Stimulated activated CD4-positive, alpha-beta T cell treated with anti-CD3 and anti-CD28 coated beads, Interleukin-15, amount 100 ng/mL, for 24 hours (primary cell): Measurements from ENCODE around the gene KRT31.
"Not testable (repeated sequence)": the region's sequence is repeated elsewhere in the genome, so short reads cannot be mapped to it uniquely, and the experiment has no call there.

ENCODE experiments used
- DNase-seq: peaks from one replicate; pipeline ENCODE4 v3.0.0-alpha.2; 2020

Gene KRT31

DNA sequence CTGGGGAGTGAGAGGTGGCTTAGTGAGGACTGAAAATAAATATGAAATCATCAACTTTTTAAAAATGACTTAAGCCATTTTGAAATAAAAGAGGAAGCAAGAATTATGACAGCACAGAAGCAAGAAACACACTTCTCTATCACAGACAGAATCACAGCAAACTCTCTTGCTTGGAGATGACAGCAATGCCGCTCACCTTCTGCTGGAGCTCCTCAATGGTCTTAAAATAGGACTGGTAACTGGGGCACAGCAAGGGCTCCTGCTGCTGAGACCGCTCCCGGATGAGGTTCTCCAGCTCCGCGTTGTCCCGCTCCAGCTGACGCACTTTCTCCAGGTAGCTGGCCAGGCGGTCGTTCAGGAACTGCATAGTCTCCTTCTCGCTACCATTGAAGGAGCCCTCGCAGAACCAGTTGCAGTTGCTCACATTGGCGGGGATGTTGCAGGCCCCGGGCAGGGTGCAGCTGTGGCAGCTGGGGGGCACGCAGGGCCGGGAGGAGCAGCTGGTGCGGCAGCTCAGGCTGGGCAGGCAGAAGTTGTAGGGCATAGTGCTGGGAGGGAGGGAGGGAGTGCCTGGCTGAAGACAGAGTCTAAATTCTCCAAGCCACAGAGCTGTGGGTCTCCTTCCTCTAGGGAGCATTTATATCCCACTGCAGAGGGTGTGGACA, at the start of gene KRT31:
Gene KRT31 (minus strand): TSS at position 613 of the 665 bp plus-strand sequence. CDS start 69 bp downstream, at position 544.
- DNase-seq, result no peak

DNA sequence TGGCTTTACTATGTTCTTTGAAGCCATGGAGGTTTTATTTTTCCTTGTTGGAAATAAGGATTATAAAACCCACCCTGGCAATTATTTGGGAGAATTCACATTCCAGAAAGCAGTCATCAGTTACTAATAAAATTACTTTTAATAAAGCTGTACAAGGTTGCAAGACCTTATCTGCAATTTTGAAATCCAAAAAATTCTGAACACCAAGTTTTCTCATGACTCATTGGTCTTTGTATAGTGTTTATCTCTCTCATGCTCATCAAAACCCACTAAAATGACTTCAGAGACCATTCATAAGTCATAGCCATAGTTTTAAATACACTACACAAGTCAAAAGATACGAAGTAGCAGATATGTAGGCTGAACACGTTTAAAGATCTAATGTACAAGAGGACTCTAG, 49.4 kb upstream of the KRT31 start:
- DNase-seq, result no peak

DNA sequence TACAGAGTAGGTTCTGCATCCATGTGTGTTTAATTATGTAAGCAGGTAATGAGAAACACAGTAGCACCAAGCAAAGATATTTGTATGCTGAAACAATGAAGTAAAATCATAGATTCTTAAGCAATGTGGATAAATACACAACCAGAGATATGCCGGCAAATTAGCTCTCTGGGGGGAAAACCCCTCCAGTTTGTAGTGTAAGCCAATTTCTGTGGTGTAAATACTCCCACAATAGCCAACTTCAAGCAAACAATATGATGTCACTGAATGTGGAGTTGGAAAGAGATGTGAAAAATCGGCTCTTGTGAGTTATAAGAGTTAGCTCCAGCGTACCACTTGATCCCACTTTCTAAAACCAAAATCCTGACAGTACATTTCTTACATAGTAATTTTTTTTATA, 47.2 kb upstream of the KRT31 start:
- no peak for DNase-seq

DNA sequence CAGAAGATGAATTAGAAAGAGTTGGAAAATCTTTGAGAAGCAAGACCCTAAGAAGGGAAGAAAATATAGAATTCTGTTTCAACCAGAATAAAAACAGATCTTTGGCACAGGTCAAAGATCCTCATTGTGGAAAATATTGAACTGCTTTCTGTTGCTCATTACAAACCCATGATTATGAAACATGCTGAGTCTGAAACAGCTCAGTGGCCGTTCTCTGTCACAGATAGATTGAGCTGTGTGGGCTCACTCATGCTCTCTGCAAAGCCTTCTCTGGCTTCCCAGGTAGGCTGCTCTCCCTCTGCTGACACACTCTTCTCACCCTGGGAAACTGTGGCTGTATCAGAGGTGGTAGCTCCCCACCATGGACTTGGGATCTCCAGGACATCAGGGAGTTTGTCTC, 46.8 kb upstream of the KRT31 start:
- no peak for DNase-seq

DNA sequence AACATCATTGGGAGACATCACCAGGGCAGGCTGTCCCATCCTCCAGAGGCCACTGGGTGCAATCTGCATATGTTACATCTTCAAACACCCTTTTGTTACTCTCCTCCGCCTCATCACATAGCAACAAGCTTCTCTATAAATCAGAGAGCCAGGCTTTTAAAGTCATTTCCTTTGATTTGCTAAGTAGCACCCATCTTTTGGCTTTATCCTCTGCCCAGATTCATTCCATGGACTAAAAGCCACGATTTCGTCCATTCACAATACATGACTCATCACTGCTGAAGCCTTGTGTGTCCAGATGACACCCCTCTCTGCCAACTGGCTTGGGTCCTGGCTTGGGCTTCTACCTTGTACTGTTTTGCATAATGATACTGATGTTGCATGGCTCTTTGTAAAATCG, 45.3 kb upstream of the KRT31 start:
- DNase-seq, result no peak

DNA sequence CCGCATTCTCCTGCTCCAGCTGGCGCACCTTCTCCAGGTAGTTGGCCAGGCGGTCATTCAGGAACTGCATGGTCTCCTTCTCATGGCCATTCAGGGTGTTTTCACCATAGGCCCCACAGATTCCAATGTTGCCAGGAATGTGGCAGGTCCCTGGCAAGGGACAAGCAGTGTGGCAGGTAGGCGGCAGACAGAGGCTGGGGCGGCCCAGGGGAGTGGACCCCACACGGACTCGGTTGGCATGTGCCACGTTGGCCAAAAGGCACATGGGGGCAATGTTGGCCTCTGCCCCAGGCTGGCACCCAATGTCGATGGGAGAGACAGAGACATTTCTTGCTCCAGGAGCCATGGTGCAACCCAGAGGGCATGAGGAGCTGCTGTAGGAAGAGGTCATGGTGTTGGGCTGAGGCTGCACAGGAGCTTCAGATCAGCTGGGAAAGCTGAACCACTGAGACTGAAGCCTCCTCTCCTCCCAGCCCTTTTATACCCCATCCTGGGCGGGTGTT, 43.2 kb upstream of the KRT31 start, which contains the start of gene KRT38:
Gene KRT38 (minus strand): TSS at position 453 of the 503 bp plus-strand sequence. CDS start 62 bp downstream, at position 391.
- DNase-seq, result no peak

DNA sequence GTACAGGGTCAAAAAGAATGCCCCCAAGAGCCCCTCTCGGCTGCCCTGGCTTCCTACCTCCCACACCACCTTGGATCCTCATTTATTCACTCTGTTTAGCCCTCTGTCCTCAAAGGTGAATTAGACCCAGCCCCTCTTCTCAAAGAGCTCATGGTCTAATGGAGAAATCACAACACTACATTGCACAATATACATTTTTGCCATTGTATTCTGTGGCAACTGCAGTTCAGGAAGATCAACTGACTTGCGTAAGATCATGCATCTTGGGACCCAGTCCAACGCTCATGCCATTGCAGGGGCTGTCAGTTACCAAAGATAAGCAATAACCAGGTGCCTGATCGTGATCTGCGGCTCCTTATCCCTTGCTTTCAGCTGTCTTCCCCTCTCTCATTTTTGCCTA, 42.0 kb upstream of the KRT31 start:
- no peak for DNase-seq

DNA sequence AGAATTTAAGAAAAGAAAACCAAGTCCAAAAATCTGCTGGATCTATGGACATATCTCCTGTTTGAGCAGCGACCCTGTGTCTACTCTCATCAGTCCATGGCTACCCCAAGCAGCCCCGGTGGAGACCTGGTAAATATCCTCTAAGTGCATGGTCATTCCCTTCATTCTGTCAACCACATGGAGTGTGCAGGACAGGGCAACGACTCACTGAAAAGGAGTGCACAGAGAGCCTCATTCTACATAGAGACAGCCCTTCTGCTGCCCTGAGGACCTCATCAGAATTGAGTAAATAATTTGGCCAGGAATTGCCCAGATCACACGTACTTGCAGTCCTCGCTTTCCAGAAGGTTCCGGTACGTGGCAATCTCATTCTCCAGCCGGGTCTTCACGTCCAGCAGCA, 40.4 kb upstream of the KRT31 start:
- no peak for DNase-seq

DNA sequence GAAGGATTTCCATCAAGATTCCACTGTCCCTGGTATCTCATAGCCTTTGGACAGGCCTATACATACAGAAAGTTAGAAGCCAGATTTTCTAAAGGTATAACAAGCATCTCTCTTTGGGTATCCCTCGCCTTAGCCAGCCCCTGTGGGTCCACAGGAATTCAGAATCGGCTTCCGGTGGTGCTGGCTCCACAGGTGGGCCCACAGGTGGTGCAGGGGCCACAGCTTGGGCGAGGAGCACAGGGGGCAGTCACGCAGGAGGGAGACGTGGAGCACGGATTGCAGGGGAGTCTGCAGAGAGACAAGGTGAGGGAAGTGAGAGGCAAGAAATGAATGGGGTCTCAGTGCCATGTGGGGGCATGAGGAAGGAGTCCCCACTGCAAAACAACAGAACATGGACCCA, 39.8 kb upstream of the KRT31 start:
- no peak for DNase-seq

DNA sequence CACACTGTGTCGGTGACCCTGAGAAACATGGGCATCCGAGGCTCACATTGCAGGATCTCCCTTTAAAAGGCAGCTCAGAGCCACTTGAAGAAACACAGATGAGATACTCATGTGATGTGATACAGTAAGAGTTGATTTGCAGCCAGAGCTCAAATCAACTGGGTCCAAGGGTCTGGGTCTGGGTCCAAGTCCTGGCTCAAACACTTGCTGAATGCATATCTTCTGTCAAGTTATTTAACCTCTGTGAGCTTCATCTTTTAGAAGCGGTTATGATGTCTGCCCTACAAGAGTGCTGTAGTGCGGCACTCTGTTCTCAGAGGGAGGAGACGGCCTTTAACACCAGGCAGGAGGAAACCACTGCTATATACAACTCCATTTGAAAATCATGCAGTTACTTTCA, 37.0 kb upstream of the KRT31 start:
- DNase-seq, result no peak

DNA sequence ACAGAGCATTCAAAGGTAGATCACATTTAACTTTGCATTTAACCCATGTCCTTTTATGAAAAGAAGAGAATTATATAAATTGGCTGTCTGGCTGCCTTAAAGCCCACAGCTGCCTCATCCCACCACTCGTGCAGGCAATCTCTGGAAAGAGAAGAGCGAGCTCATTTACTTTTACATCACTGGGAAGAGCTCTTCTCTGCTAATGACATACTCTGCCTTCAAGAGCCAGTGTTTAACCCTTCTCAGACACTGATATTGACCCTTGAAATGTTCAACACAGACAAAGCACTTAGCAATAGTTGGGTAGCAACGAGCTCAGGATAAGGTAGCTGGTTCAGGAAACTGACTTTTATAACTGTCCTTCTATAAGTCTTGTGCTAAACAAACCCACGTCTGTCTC, 36.6 kb upstream of the KRT31 start:
- DNase-seq, result no peak

DNA sequence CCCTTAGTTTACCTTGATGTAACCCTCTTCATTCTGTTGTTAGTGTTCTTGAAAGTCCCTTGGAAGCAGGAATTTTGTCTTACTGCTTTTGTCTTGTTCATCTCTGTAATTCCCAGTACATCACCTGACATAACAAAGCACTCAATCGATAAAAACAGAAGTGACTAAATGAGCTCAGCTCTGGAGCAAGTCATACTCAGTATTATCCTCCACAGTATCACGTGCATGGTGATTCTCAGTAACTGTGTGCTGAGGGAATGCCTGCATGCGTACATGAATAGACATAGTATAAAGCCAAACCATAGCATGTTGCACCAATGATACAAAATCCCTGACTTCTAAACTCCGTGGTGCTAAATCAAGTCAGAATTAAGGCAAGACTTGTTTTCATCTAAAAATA, 36.2 kb upstream of the KRT31 start:
- DNase-seq, result no peak

DNA sequence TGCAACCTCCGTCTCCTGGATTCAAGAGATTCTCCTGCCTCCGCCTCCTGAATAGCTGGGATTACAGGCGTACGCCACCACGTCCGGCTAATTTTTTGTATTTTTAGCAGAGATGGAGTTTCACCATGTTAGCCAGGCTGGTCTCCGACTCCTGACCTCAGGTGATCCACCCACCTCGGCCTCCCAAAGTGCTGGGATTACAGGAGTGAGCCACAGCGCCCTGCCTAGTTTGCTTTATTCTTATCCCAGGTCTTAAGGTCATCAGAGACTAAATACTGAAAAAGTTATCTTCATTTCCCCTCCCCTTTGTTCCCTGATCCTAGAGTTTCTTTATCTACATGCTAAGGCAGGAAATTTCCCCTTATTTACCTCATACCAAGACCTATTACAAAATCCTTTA, 33.0 kb upstream of the KRT31 start:
- DNase-seq, result not testable (repeated sequence)

DNA sequence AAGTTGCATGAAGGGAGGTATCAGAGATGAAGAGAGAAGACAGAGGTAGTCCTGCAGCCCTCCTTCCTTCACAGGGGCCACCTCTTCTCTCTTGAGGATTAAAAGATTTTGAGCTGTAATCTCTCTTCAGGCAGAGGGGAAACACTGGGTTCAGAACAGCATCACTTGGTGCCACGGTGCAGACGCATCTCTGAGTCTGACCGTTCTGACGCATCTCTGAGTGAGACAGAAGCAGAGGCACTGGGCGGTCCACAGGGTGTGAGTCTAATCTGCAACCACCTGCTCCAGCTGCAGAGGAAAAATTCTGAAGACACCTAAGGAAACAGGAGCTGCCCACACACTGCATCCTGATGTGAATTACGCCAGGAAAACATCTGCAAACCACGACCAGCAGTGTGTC, 32.3 kb upstream of the KRT31 start:
- no peak for DNase-seq

DNA sequence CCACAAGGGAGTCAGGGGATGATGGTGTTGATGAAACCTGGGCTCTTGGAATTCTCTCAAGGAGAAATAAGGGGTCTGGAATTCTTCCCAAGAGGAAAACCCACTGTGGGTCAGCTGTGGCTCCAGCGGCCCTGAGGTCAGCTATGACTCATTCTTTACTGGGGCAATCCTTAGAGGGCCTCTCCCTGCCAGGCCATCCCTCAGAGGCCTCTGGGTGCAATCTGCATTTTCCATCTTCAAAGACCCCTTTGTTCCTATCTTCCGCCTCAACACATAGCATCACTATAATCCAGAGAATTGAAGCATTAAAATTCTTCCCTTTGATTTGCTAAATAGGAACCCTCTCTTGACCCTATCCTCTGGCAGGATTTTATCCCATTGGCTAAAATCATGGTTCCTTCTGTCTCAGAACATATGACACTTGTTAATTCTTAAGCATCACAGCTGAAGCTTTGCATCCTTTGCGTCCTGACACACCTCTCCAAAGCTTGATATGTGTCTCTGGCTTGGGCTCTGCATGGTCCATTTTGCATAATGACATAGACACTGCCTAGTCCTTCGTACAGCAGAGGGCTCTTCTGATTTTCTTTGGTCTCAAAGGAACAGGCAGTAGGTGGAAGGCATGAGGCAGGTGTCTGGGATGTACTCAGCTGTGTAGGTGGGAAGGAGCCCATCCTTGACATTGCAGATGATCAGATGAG, 31.3 kb upstream of the KRT31 start:
- no peak for DNase-seq

DNA sequence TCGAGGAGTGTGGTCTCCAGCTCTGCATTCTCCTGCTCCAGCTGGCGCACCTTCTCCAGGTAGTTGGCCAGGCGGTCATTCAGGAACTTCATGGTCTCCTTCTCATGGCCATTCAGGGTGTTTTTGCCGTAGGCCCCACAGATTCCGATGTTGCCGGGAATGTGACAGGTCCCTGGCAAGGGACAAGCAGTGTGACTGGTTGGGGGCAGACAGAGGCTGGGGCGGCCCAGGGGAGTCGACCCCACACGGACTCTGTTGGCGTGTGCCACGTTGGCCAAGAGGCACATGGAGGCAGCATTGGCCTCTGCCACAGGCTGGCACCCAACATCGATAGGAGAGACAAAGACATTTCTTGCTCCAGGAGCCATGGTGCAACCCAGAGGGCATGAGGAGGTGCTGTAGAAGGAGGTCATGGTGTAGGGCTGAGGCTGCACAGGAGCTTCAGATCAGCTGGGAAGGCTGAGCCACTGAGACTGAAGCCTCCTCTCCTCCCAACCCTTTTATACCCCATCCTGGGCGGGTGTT, 26.8 kb upstream of the KRT31 start, which contains the start of gene KRT37:
Gene KRT37 (minus strand): TSS at position 475 of the 525 bp plus-strand sequence. CDS start 62 bp downstream, at position 413.
- DNase-seq, result no peak

DNA sequence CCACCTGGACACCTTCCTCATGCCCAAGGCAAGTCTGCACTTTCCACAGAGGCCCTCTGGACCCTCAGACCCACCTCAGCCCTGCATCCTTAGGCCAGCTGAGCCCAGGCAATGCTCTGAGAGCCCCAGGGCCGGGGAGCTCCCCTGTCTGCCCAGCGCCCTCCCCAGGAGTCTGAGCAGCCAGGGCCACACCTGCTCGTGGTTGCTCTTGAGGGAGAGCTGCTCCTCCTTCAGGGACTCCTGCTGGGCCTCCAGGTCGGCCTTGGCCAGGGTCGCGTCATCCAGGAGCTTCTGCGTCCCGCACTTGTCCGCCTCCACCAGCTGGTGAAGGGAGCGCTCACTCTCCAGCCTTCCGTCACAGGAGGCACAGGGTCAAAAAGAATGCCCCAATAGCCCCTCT, 25.2 kb upstream of the KRT31 start:
- not testable (repeated sequence) for DNase-seq

DNA sequence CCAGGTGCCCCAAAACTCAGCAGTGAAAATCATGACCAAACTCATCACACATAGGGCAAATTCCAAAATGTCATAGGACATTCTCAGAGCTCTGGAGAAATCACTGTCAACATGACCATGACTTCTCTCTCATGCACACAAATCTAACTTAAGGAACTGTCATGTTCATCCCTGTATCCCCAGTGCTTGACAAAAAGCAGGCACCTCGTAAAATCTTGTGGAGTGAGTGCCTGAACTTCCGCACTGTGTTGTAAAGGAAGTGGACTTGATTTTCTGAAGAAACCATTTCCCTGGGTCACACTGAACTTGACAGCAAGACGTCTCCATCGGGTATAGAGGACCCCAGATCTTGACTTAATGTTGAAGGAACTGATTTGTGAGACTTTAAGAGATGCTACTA, 24.2 kb upstream of the KRT31 start:
- DNase-seq, result no peak

DNA sequence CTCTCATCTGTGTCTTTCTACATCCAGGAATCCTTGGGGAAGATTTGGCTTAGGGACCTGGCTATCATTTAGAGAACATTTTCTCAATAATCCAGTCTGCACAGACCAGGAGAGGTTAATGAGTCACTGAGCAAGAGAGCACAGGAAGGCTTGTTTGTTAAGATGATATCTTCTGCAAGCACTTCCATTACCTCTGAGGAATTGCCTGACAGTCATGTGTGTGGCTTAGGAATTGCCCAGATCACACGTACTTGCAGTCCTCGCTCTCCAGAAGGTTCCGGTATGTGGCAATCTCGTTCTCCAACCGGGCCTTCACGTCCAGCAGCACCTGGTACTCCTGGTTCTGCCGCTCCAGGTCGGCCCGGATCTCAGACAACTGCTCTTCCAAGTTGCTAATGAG, 23.7 kb upstream of the KRT31 start:
- DNase-seq, result no peak

DNA sequence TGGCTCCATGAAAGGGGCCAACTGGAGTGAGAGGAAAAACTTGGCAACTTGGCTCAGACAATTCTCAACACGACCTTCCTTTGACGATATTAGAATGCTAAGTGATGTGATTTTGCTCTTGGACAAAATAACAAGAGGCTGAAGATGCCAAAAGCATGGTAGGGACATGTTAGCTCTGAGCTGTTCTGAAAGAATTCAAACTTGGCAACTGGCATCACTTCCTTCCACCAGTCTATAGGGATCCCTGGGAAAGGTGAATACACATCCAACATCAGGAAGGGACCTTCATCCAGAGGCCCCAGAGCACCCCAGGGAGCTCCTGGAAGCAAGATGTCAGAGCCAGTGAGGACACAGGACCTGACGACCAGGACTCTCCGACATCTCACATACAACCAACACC, 22.7 kb upstream of the KRT31 start:
- DNase-seq, result no peak

DNA sequence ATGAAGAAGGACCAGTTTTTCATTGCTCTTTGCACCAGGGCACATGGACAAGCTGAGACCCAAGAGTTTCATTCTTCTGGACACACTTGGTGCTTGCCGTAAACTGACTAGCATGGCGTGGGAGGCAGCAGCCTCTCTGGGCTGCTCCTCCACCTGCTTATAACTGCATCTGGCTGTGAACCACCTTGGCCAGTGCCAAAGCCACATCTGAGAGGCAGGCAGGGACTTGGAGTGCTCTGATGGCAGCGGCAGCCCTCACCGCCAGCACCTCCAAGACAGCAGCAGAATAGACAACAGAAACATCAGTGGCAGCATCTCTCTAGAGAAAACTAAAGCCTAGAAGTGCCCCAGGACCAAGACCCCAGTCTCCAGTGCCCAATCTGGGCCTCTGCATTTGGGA, 22.3 kb upstream of the KRT31 start:
- DNase-seq, result no peak

DNA sequence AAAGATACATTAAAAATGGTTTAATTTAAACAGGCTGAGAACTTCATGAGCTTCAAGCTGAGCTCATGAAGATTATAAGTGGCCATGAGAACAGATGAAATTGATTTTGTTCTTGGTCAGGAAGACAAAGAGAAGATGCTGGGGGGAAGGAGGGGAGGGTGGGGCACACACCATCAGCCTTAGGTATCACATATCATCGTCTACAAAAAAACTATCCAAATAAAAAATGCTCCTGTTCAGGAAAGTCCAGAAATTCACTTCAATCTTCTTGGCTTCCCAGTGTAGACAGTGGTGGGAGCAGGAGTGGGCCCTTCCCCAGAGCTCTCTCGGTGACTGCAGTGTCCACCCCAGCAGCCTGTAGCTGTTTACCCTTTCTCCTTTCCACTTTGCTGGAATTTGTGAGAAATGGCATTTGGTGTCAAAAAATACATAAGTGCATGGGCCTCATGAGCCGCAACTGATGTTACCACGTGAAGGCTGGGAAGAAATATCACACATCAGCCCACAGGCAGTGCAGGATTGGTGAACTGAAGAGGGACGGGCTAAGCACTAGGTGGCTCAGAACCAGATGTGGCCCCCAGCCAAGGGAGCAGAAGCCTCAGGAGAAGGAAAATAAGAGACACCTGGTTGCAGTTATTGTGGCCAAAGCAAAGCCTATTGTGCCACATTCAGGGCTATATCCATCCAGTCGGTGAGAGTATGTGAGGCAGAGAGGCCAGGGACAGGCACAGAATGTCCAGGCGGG, 20.9 kb upstream of the KRT31 start:
- no peak for DNase-seq

DNA sequence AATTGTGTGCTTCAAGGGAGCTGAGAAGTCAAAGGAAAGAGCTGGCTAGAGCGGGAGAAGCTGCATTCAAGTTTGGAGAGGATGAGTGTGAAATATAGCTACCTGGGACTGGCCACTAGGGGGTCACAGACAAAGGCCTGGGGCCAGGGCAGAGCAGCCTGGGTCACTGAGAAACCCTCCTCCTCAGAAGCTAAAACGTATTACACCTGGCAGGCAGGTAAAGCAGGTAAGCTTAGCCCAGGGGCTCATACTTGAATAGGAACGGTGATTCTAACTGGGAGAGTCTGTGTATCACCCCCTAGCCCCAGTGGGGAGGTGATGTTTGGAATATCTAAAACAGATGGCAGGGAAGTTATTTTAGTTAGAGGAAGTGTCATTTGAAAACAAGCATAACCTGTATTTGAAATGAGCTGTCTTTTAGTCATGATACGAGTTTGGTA, 20.2 kb upstream of the KRT31 start:
- DNase-seq, result peak; percentile 20
